ENCODE data around the gene BLOC1S5. TPM values are rescaled to one million over a fixed set of nuclear protein-coding genes. Genes with fewer than 3 reads are reported as not detected.
A peak's percentile ranks its signal among the peaks of the same experiment; 100 is the strongest.
"Not testable (repeated sequence)": the region's sequence is repeated elsewhere in the genome, so short reads cannot be mapped to it uniquely, and the experiment has no call there.

The BLOC1S5 gene
- total RNA-seq, 1 donor from 2014 or later = 34.4 TPM

DNA sequence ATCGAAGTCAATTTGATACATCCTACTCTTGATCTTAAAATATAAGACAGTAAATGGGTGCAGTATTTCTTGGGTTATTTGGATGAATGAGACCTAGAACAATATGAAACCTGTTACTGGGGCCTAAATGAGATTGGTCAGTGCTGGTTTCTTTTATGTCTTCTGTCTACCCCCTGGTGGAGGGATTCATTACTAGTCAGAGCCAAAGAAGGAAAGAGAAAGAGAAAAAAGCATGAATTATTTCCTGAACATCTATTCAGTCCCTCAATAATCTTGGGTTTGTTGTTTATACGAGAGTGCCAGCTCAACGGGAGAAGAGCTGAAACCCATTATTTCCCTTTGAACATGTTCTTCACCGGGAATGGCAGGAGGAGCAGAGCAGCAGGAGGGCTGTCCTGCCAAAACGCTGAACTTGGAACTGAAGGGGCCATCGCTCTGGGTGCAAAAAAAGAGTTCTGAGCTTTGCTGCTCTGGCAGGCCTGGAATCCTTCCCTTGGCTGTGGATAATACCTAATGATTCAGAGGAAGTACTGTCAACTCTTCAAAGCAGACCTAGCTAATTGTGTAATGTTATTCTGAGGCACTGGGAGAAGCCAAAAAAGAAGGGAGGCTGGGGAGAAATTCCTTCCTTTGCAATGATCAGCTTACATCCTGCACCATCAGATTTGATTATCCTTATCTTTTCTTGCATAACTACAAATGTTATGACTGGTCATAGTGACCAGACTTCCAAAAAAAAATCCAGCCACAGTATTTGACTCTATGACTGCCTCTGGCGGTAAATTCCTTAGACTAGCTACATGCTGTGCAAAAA is 72.0 kb downstream of the BLOC1S5 start:
- DNase-seq (ENCODE audit: low spot score) = peak; percentile 33
- no peak overlapping the region for H3K9ac ChIP-seq
- peaks cover 7% of the 10 kb centered on the region for H3K36me3 Mint-ChIP-seq
- peaks cover 4% of the 10 kb centered on the region for H3K27me3 Mint-ChIP-seq (ENCODE audit: insufficient read depth, low read depth)
- no peak overlapping the region for H2AFZ ChIP-seq (replicated peaks)
- H3K4me1 Mint-ChIP-seq = peaks cover 20% of the 10 kb centered on the region
- TF ChIP-seq EZH2phosphoT487 (IDR thresholded peaks at IDR 0.05) (no peak), EZH2 (IDR thresholded peaks at IDR 0.05) (no peak)
- TF ChIP-seq, protein P1, sequence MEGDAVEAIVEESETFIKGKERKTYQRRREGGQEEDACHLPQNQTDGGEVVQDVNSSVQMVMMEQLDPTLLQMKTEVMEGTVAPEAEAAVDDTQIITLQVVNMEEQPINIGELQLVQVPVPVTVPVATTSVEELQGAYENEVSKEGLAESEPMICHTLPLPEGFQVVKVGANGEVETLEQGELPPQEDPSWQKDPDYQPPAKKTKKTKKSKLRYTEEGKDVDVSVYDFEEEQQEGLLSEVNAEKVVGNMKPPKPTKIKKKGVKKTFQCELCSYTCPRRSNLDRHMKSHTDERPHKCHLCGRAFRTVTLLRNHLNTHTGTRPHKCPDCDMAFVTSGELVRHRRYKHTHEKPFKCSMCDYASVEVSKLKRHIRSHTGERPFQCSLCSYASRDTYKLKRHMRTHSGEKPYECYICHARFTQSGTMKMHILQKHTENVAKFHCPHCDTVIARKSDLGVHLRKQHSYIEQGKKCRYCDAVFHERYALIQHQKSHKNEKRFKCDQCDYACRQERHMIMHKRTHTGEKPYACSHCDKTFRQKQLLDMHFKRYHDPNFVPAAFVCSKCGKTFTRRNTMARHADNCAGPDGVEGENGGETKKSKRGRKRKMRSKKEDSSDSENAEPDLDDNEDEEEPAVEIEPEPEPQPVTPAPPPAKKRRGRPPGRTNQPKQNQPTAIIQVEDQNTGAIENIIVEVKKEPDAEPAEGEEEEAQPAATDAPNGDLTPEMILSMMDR (IDR thresholded peaks at IDR 0.05) = peak; percentile 52
- no peaks in the 10 kb centered on the region for H3K36me3 ChIP-seq
- H3K9me3 ChIP-seq (ENCODE audit: low read depth) = no peaks in the 10 kb centered on the region
- no peak overlapping the region for H3K4me2 ChIP-seq
- no peak overlapping the region for H3K4me3 Mint-ChIP-seq
- no peak overlapping the region for H3K27ac ChIP-seq
- no peaks in the 10 kb centered on the region for H4K20me1 ChIP-seq (ENCODE audit: low read depth)
- no peaks in the 10 kb centered on the region for H3K27me3 ChIP-seq
- no peak overlapping the region for H3K27ac Mint-ChIP-seq
- no peaks in the 10 kb centered on the region for H3F3A ChIP-seq (ENCODE audit: low read depth)
- no peaks in the 10 kb centered on the region for H3K79me2 ChIP-seq (ENCODE audit: low read depth)
- no peaks in the 10 kb centered on the region for H3K4me1 ChIP-seq
- peaks cover 10% of the 10 kb centered on the region for H3K9me3 Mint-ChIP-seq
- no peak overlapping the region for H3K4me3 ChIP-seq

DNA sequence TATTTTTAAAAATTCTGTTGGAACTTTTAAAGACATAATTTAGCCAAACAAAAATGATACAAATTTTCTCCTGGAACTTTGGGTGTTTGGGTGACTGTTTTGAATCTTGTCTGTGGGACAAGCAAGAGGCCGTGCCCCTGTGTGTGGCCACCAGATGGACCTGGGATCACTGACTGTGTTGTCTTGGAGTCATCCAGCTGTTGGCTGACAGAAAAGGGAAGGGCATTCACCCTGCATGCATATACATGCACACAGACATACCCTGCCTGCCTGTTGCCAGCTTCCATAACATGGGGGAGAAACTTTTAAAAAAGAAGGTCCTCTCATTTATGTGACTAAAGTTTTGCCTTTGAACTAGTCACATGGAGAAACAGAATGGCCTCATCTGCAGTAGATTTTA is 72.7 kb downstream of the BLOC1S5 start:
- peaks cover 4% of the 10 kb centered on the region for H3K27me3 Mint-ChIP-seq (ENCODE audit: insufficient read depth, low read depth)
- no peak overlapping the region for H3K4me2 ChIP-seq

DNA sequence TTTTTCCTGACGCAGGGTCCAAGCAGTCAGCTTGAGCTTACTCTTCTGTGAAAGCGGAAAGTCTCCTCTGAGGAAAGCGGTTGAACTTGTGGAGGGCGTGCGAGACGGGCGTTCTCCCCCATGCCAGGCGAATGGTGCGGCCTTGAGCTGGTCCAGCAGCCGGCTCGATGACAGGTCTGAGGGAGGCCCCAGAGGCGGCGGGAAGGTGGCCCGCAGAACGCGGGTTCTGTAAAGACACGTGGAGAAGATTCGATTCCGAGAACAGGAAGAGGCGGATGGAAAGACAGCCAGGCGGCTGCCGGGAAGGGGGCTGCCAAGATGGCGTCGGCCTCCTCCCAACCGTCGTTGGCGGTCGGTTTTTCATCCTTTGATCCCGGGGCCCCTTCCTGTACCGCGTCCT is 78.0 kb downstream of the BLOC1S5 start:
- H3K4me1 ChIP-seq = no peaks in the 10 kb centered on the region
- no peak overlapping the region for H3K4me3 Mint-ChIP-seq
- H2AFZ ChIP-seq (replicated peaks) = no peak overlapping the region
- H3K36me3 ChIP-seq = no peaks in the 10 kb centered on the region
- peaks cover 14% of the 10 kb centered on the region for H3K36me3 Mint-ChIP-seq
- no peak for DNase-seq (ENCODE audit: low spot score)
- no peak overlapping the region for H3K27ac ChIP-seq
- no peak overlapping the region for H3K4me2 ChIP-seq
- H3K9me3 Mint-ChIP-seq = peaks cover 26% of the 10 kb centered on the region
- no peaks in the 10 kb centered on the region for H4K20me1 ChIP-seq (ENCODE audit: low read depth)
- no peaks in the 10 kb centered on the region for H3K79me2 ChIP-seq (ENCODE audit: low read depth)
- no peaks in the 10 kb centered on the region for H3K27me3 ChIP-seq
- TF ChIP-seq EZH2 (IDR thresholded peaks at IDR 0.05) (no peak), EZH2phosphoT487 (IDR thresholded peaks at IDR 0.05) (no peak)
- TF ChIP-seq, protein P1 (IDR thresholded peaks at IDR 0.05) = no peak
- no peak overlapping the region for H3K4me3 ChIP-seq
- no peak overlapping the region for H3K9ac ChIP-seq
- H3K4me1 Mint-ChIP-seq = no peaks in the 10 kb centered on the region
- H3K27ac Mint-ChIP-seq = no peak overlapping the region
- H3K27me3 Mint-ChIP-seq (ENCODE audit: insufficient read depth, low read depth) = peaks cover 7% of the 10 kb centered on the region
- H3F3A ChIP-seq (ENCODE audit: low read depth) = no peaks in the 10 kb centered on the region
- no peaks in the 10 kb centered on the region for H3K9me3 ChIP-seq (ENCODE audit: low read depth)

More for the DNA sequence above, 72.7 kb downstream of the BLOC1S5 start:
- DNase-seq (ENCODE audit: low spot score) = no peak
- TF ChIP-seq EZH2phosphoT487 (IDR thresholded peaks at IDR 0.05) = no peak
- TF ChIP-seq EZH2 (IDR thresholded peaks at IDR 0.05) = no peak
- TF ChIP-seq, protein P1 (IDR thresholded peaks at IDR 0.05) = no peak
- Histone ChIP-seq H3K27ac (no peak overlapping the region), H3K36me3 (no peaks in the 10 kb centered on the region), H3F3A (ENCODE audit: low read depth) (no peaks in the 10 kb centered on the region), H3K4me1 (no peaks in the 10 kb centered on the region), H3K27me3 (no peaks in the 10 kb centered on the region), H3K9ac (no peak overlapping the region), H3K4me3 (no peak overlapping the region), H3K79me2 (ENCODE audit: low read depth) (no peaks in the 10 kb centered on the region), H2AFZ (replicated peaks) (no peak overlapping the region), H4K20me1 (ENCODE audit: low read depth) (no peaks in the 10 kb centered on the region), H3K9me3 (ENCODE audit: low read depth) (no peaks in the 10 kb centered on the region)
- peaks cover 17% of the 10 kb centered on the region for H3K9me3 Mint-ChIP-seq
- H3K4me1 Mint-ChIP-seq = peaks cover 17% of the 10 kb centered on the region
- H3K36me3 Mint-ChIP-seq = peaks cover 10% of the 10 kb centered on the region
- no peak overlapping the region for H3K27ac Mint-ChIP-seq
- H3K4me3 Mint-ChIP-seq = no peak overlapping the region

DNA sequence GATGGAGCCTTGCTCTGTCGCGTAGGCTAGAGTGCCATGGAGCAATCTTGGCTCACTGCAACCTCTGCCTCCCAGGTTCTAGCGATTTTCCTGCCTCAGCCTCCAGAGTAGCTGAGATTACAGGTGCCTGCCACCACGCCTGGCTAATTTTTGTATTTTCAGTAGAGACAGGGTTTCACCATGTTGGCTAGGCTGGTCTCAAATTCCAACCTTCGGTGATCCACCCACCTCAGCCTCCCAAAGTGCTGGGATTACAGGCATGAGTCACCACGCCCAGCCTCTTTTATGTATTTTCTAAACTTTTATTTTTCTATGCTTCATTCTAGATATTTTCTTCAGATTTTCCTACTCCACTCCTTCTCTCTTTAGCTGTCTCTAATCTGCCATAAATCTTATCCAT is 80.2 kb downstream of the BLOC1S5 start:
- H3K79me2 ChIP-seq (ENCODE audit: low read depth); H3K9me3 ChIP-seq (ENCODE audit: low read depth); H4K20me1 ChIP-seq (ENCODE audit: low read depth); H3K36me3 ChIP-seq; H3K4me1 Mint-ChIP-seq; H3K9ac ChIP-seq; H3K4me1 ChIP-seq; H3K4me3 ChIP-seq; H3K4me3 Mint-ChIP-seq; H3K4me2 ChIP-seq; DNase-seq (ENCODE audit: low spot score); H3K27ac ChIP-seq; H3F3A ChIP-seq (ENCODE audit: low read depth); H2AFZ ChIP-seq (replicated peaks); H3K27me3 ChIP-seq; H3K27ac Mint-ChIP-seq: not testable (repeated sequence)
- Mint-ChIP-seq H3K36me3 (peaks cover 14% of the 10 kb centered on the region), H3K27me3 (ENCODE audit: insufficient read depth, low read depth) (peaks cover 11% of the 10 kb centered on the region), H3K9me3 (peaks cover 31% of the 10 kb centered on the region)
